ENCODE data around the gene GNB1L. TPM values are rescaled to one million over a fixed set of nuclear protein-coding genes. Genes with fewer than 3 reads are reported as not detected.
A peak's percentile ranks its signal among the peaks of the same experiment; 100 is the strongest.

GNB1L gene
- total and polyA plus RNA-seq, 9 of the 15 experiments (the other 6 are each of a cell fraction or from before 2014, with no cell fraction given), result 0.56 to 50.5 (median 10.2) TPM

GRCh38 chr22:19877626-19878339 lies 23.1 kb upstream of the GNB1L start (continued):
- 0 out of 2 replicates have a peak, but pooled peaks have one; percentile 26 for TF ChIP-seq CHCHD3 (CRISPR knock-in tag; IDR thresholded peaks at IDR 0.05)
- TF ChIP-seq BHLHE40 (IDR thresholded peaks at IDR 0.05; ENCODE audit: low read length), result no peak
- TF ChIP-seq ZNF184 (CRISPR knock-in tag; IDR thresholded peaks at IDR 0.05), result 0 out of 2 replicates have a peak, but pooled peaks have one; percentile 4
- 0 out of 2 replicates have a peak, but pooled peaks have one; percentile 17 for TF ChIP-seq RUNX1 (IDR thresholded peaks at IDR 0.05; ENCODE audit: low read depth)
- no peak for TF ChIP-seq TAL1 (IDR thresholded peaks at IDR 0.05)
- no peak for TF ChIP-seq ZNF12 (CRISPR knock-in tag; IDR thresholded peaks at IDR 0.05)
- no peak for TF ChIP-seq ZNF280A (IDR thresholded peaks at IDR 0.05; ENCODE audit: low read depth, partially characterized antibody)

- BruUV-seq (replicated peaks), result no TSS peak
- intact Hi-C loops (cut with micrococcal nuclease) (no loop called here), in situ Hi-C loops (cut with MboI) (no loop called here)
- no peaks in the 10 kb centered on the region for H3K36me3 ChIP-seq (ENCODE audit: control insufficient read depth, insufficient read depth, low read length)
- H4K20me1 ChIP-seq (replicated peaks; ENCODE audit: control insufficient read depth, insufficient read depth, low read length), result peaks cover 31% of the 10 kb centered on the region
- no peak overlapping the region for H3K4me3 ChIP-seq
- FAIRE-seq (peak; percentile 26), DNase-seq (ENCODE audit: extremely low read depth in 1 of 4, low spot score in 3 of 4) (no peak), ATAC-seq (no peak)
- peaks cover 12 to 91% of the 10 kb centered on the region in 2 experiments for H3K4me1 ChIP-seq (replicated peaks in 1 of 2; ENCODE audit: control insufficient read depth in 2 of 2, insufficient read depth in 2 of 2, low read length in 2 of 2)
- H3K9me3 ChIP-seq (replicated peaks; ENCODE audit: control insufficient read depth, insufficient read depth, low read depth, low read length), result no peaks in the 10 kb centered on the region
- H3K9me1 ChIP-seq (ENCODE audit: control insufficient read depth, insufficient read depth, low read length), result no peaks in the 10 kb centered on the region
- H3K4me2 ChIP-seq (ENCODE audit: insufficient read depth, low read length), result no peak overlapping the region
- H3K79me2 ChIP-seq (ENCODE audit: control insufficient read depth, insufficient read depth, low read length), result no peaks in the 10 kb centered on the region
- POLR2A ChIA-PET, result interaction anchor here (0.9 to 4.4 kb wide), 6 partner anchors 10 to 33 kb away, joined by 3 to 26 read pairs (median 4); no protein-coding TSS in a partner anchor
- 63% methylated on average over 18 of the region's 18 CpGs for WGBS (ENCODE audit: insufficient coverage, low coverage, missing lambda C conversion rate)
- H3K27ac ChIP-seq (ENCODE audit: extremely low read depth, low read depth, low read length), result no peak overlapping the region
- CTCF ChIA-PET (ENCODE audit: low intra/inter-chr PET ratio), result no interaction called here
- H2AFZ ChIP-seq (ENCODE audit: low read depth, low read length), result no peak overlapping the region
- H3K27me3 ChIP-seq (ENCODE audit: control insufficient read depth in 2 of 2, insufficient read depth in 2 of 2, low read length in 2 of 2), result peaks cover 0 to 9% of the 10 kb centered on the region in 2 experiments; a peak in 1 of 5 replicates
- H3K9ac ChIP-seq (ENCODE audit: insufficient read depth in 1 of 2, low read depth in 2 of 2, low read length in 2 of 2), result peak overlapping the region in 1 of 2 experiments; percentile 70; a peak in 2 of 4 replicates
- TF ChIP-seq POLR2G (IDR thresholded peaks at IDR 0.05; ENCODE audit: low read depth, low read length) (peak; percentile 24), CHD1 (IDR thresholded peaks at IDR 0.05; ENCODE audit: low read length) (peak; percentile 23), MTA1 (IDR thresholded peaks at IDR 0.05; ENCODE audit: borderline replicate concordance) (no peak), PCBP1 (IDR thresholded peaks at IDR 0.05; ENCODE audit: low read depth, low read length, poor library complexity, severe bottlenecking) (peak; percentile 9), RBBP5 (IDR thresholded peaks at IDR 0.05; ENCODE audit: borderline replicate concordance, insufficient read depth, low read length, poor library complexity, severe bottlenecking) (peak; percentile 6), CREB3L1 (IDR thresholded peaks at IDR 0.05; ENCODE audit: borderline replicate concordance, low read depth) (no peak), ZBTB7A (IDR thresholded peaks at IDR 0.05; ENCODE audit: borderline replicate concordance, control insufficient read depth, low read depth, low read length) (peak; percentile 21; the same call in 1 of the 2 replicates), OTX1 (CRISPR knock-in tag; IDR thresholded peaks at IDR 0.05) (0 out of 2 replicates have a peak, but pooled peaks have one; percentile 13), RBM14 (IDR thresholded peaks at IDR 0.05; ENCODE audit: borderline replicate concordance, insufficient read depth, low read depth, low read length) (0 out of 2 replicates have a peak, but pooled peaks have one; percentile 12)
These were observed 22.4 kb upstream of the GNB1L start for GRCh38 chr22:19876941-19877625.
